ENCODE results near the gene GUCA2A. TPM values are rescaled to one million over a fixed set of nuclear protein-coding genes. Genes with fewer than 3 reads are reported as not detected.
A peak's percentile ranks its signal among the peaks of the same experiment; 100 is the strongest.

The GUCA2A gene
- total and polyA plus RNA-seq, 2 of the 8 experiments (the other 6 are each of a cell fraction or from before 2014, with no cell fraction given): not detected

- H2BK15ac ChIP-seq (ENCODE audit: low read length): no peak overlapping the region
- H2BK5ac ChIP-seq (ENCODE audit: low read depth, low read length): no peak overlapping the region
- POLR2A ChIA-PET (ENCODE audit: partially characterized antibody): no interaction called here
- no peak overlapping the region for H3K23ac ChIP-seq (ENCODE audit: insufficient read length)
- H3K4me2 ChIP-seq (ENCODE audit: insufficient read depth in 1 of 2, low read depth in 2 of 2, low read length in 2 of 2): no peak overlapping the region
- H4K20me1 ChIP-seq (replicated peaks in 1 of 2; ENCODE audit: control insufficient read depth in 1 of 2, insufficient read depth in 2 of 2, low read length in 2 of 2): peaks cover 0 to 2% of the 10 kb centered on the region in 2 experiments
- WGBS, 2 experiments (ENCODE audit: extremely low coverage in 1 of 2, insufficient coverage in 1 of 2, insufficient read length in 1 of 2, insufficient replicate concordance in 2 of 2, low coverage in 1 of 2, low lambda C conversion rate in 2 of 2, missing lambda C conversion rate in 1 of 2): 89% methylated on average over 5 of the region's 5 CpGs; no CpG with 5 or more reads in 1 of the 2 experiments
- no peaks in the 10 kb centered on the region for H3K79me2 ChIP-seq (ENCODE audit: control insufficient read depth in 1 of 2, insufficient read depth in 2 of 2, low read length in 2 of 2)
- no peaks in the 10 kb centered on the region; a peak in 2 of 7 replicates for H3K27me3 ChIP-seq (replicated peaks in 1 of 4; ENCODE audit: control insufficient read depth in 3 of 4, extremely low read depth in 1 of 4, insufficient read depth in 3 of 4, low read length in 3 of 4)
- DNase-seq (ENCODE audit: low read depth in 1 of 2, low spot score in 2 of 2): no peak
- H4K5ac ChIP-seq (ENCODE audit: insufficient read length, low read depth, low read length): no peak overlapping the region
- no peak overlapping the region for H2AK5ac ChIP-seq (ENCODE audit: low read depth, low read length)
- H3K4me1 ChIP-seq (replicated peaks in 1 of 4; ENCODE audit: control insufficient read depth in 3 of 4, insufficient read depth in 4 of 4, low read length in 3 of 4): no peaks in the 10 kb centered on the region
- H2BK12ac ChIP-seq (ENCODE audit: low read depth, low read length): no peak overlapping the region
- H4K8ac ChIP-seq (ENCODE audit: extremely low read depth, insufficient read depth, low read length): peak overlapping the region; percentile 17; the same call in 1 of the 2 replicates
- CTCF ChIA-PET (ENCODE audit: partially characterized antibody): interaction anchor here (0.8 to 7.8 kb wide), 4 partner anchors 15 to 569 kb away, joined by 3 to 77 read pairs (median 3); no protein-coding TSS in a partner anchor
- H3K23me2 ChIP-seq (ENCODE audit: low read depth, low read length): no peaks in the 10 kb centered on the region; the same call in 1 of the 2 replicates
- no peak overlapping the region for H3K4me3 ChIP-seq (ENCODE audit: extremely low read depth in 1 of 4, insufficient read depth in 2 of 4, low read depth in 3 of 4, low read length in 4 of 4)
- no peak for FAIRE-seq
- H3K9me3 ChIP-seq (ENCODE audit: insufficient read depth in 2 of 2, low read depth in 1 of 2, low read length in 1 of 2): no peaks in the 10 kb centered on the region
- H3K27ac ChIP-seq (ENCODE audit: low read depth, low read length): no peak overlapping the region
- H2BK120ac ChIP-seq (replicated peaks; ENCODE audit: low read depth, low read length): no peak overlapping the region
- H3K9ac ChIP-seq (replicated peaks in 1 of 4; ENCODE audit: extremely low read depth in 1 of 4, low read depth in 3 of 4, low read length in 3 of 4): no peak overlapping the region
- H4K91ac ChIP-seq (replicated peaks; ENCODE audit: insufficient read length, low read length): no peak overlapping the region
- no peak overlapping the region for H3K4ac ChIP-seq (replicated peaks; ENCODE audit: insufficient read length, low read depth, low read length)
- H2BK20ac ChIP-seq (ENCODE audit: low read length): no peak overlapping the region
- no peak overlapping the region for H3K14ac ChIP-seq (ENCODE audit: insufficient read length)
- H3K79me1 ChIP-seq (ENCODE audit: low read depth, low read length): no peaks in the 10 kb centered on the region
- no peak overlapping the region for H3K56ac ChIP-seq (replicated peaks; ENCODE audit: insufficient read length, low read depth, low read length)
- no peaks in the 10 kb centered on the region for H3K36me3 ChIP-seq (ENCODE audit: control insufficient read depth in 2 of 4, insufficient read depth in 4 of 4, low read length in 3 of 4)
- no peak overlapping the region for H3K18ac ChIP-seq (ENCODE audit: extremely low read depth, low read length)
- H2AFZ ChIP-seq (ENCODE audit: low read length): no peak overlapping the region
- TF ChIP-seq ZNF274 (IDR thresholded peaks at IDR 0.05; ENCODE audit: borderline replicate concordance, extremely low read depth, low read length) (no peak), NANOG (IDR thresholded peaks at IDR 0.05; ENCODE audit: insufficient read depth, low read depth, low read length, poor library complexity, severe bottlenecking) (no peak), POLR2A (IDR thresholded peaks at IDR 0.05; ENCODE audit: control extremely low read depth in 1 of 2, low read depth in 2 of 2, low read length in 2 of 2) (no peak), TBP (IDR thresholded peaks at IDR 0.05; ENCODE audit: low read depth, low read length) (no peak), POU5F1 (IDR thresholded peaks at IDR 0.05; ENCODE audit: low read depth, low read length) (no peak), RNF2 (IDR thresholded peaks at IDR 0.05; ENCODE audit: borderline replicate concordance, low read depth, low read length, missing control alignments, poor library complexity, severe bottlenecking) (no peak), E2F6 (IDR thresholded peaks at IDR 0.05) (no peak), BACH1 (IDR thresholded peaks at IDR 0.05; ENCODE audit: low read length) (no peak), SP4 (IDR thresholded peaks at IDR 0.05; ENCODE audit: low read length) (no peak), NRF1 (IDR thresholded peaks at IDR 0.05; ENCODE audit: low read depth, low read length) (no peak), POLR2AphosphoS5 (IDR thresholded peaks at IDR 0.05; ENCODE audit: low read depth, low read length) (no peak), TCF12 (IDR thresholded peaks at IDR 0.05; ENCODE audit: low read depth, low read length) (no peak), SIX5 (IDR thresholded peaks at IDR 0.05; ENCODE audit: low read depth, low read length) (no peak), RFX5 (IDR thresholded peaks at IDR 0.05; ENCODE audit: borderline replicate concordance, low read depth, low read length) (no peak), JUN (IDR thresholded peaks at IDR 0.05; ENCODE audit: low read depth, low read length) (no peak)
Measured at GRCh38 chr1:42150651-42151050, 13.9 kb downstream of the GUCA2A start.

Data from H1 (cell line).